Suppressor macrophage treated with lipopolysaccharide for 4 hours (primary cell): ENCODE results near the gene TMCC1.
"Not testable (repeated sequence)": the region's sequence is repeated elsewhere in the genome, so short reads cannot be mapped to it uniquely, and the experiment has no call there.

Experiments used
- DNase-seq: peaks from one replicate; pipeline ENCODE4 v3.0.0-alpha.2; 2020

The TMCC1 gene

DNA sequence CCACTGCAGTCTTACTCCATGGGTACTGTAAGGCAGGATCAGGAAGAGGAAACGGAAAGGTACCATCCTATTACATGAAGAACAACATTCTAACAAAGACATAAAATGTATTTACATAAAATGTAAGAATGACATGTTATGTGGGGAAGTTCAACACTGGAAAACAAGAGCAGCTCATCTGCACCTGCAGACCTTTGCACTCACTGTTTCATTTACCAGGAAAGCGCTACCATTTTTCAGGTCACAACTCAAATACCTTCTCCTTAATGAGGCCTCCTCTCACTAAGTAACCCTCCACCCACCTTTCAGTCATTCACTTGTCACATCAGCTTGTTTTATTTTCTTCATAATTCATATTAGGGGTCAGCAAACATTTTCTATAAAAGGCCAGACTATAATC is 2.6 kb downstream of the TMCC1 start:
- no peak for DNase-seq

DNA sequence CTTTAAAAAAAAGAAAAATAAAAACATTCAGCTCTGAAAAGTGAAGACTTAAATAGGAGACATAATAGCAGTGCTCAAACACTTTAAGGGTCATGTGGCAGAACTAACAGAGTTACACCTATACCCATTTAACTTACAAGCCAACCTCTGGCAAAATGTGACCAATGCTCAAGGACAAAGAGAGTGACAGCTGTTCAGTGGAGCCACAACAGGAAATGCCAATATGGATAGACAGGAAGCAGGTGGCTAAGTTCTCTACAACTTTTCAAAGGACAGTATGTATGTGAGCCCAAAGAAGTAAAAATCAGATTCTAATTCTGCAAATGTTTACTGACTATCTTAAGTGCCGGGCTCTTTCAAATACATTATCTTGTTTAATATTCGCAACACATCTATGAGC is 3.4 kb downstream of the TMCC1 start:
- DNase-seq, result no peak

DNA sequence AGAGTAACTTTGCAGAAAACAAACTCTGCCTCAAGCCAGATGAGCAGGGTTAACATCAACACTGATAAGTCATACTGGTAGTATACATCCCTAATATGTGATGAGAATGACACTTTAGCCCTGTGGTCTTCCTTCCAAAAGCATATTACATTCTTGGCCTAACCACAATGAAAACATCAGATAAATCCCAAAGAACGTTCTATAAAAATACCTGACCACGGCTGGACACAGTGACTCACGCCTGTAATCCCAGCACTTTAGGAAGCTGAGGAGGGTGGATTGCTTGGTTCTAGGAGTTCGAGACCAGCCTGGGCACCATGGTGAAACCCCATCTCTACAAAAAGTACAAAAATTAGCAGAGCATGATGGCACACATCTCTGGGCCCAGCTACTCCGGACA is 4.7 kb downstream of the TMCC1 start:
- DNase-seq, result no peak

DNA sequence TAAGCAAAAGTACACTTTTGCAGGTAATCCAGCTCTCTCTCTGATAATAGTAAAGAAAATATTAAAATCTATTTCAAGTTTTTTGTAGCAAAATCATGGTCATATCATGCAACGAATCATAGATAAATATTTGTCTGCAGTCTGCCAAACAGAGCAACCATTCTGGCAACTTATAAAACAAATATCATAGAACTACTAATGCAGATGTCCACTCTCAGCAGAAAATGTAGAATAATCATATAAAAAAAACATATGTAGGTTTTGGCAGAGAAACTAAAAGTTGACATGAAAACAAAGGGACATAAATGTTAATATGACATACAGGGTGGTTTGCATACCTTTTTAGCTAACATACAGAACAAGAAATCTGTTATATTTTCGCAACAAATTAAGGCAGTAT is 12.2 kb downstream of the TMCC1 start:
- no peak for DNase-seq

DNA sequence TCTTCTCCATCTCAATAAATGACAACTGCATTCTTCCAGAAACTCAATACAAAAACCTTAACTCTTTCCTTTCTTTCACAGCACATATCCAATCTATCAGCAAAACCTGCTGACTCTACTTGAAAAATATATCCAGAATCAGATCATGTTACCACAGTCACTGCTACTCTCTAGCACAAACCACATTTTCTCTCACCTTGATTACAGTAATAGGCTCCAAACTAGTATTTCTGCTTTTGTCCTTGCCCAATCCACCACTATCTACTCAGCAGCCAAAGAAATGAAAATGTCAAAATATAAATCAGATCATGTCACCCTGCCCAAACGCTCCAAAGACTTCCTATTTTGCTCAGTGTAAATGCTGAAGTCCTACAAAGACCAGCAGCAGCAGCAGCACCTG is 15.2 kb downstream of the TMCC1 start:
- no peak for DNase-seq

GRCh38 chr3:129874479-129874878 is 19.0 kb downstream of the TMCC1 start:
- DNase-seq, result not testable (repeated sequence)

DNA sequence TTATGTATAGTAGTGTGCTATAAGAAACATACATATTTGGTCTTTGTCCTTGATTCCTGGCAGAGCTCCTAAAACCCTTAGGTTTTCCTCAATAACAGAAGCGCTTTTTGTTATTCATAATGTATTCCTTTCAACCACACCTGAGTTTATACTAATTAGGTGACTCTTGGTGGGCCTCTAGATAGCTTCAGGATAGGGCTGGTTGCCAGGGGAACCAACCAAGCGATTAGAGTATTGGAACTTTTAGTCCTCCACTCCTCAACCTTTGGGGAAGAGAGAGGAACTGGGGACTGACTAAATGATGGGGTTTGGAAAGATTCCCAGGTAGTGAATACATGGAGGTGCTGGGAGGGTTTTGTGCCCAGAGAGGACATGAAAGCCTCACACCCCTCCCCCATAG is 24.6 kb downstream of the TMCC1 start:
- DNase-seq, result no peak

- DNase-seq, result no peak
These were observed 25.9 kb downstream of the TMCC1 start for GRCh38 chr3:129867506-129868124.

DNA sequence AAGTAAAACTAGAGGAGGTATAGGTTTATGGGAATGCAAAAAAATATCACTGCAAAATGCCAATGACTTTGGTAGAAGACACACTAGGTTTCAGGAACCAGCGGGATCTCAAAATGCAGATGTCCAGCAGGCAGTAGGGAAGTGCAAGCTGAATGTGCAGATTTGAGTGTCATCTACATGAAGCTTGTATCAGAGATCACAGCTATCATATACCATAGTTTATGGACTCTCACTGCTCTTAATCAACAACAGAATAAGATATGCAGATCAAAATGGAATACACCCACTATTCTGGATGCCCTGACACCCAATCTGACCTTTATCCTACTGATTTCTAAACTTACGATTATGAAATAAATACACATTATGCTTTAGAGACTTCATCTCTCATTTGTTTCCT is 27.7 kb downstream of the TMCC1 start:
- no peak for DNase-seq

DNA sequence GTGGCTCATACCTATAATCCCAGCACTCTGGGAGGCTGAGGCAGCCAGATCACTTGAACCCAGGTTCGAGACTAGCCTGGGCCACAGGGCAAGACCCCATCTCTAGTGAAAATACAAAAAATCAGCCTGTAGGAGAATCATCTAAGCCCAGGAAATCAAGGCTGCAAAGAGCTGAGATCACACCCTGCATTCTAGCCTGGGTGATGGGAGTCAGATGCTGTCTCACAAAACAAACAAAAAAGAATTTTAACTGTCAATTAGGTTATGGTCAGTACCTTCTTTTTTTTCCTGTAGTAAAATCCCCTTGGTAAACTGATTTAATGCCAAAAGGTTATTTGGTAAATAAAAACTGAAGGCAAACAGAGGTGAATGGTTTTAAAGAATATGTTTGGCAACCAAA is 29.0 kb downstream of the TMCC1 start:
- DNase-seq, result no peak

DNA sequence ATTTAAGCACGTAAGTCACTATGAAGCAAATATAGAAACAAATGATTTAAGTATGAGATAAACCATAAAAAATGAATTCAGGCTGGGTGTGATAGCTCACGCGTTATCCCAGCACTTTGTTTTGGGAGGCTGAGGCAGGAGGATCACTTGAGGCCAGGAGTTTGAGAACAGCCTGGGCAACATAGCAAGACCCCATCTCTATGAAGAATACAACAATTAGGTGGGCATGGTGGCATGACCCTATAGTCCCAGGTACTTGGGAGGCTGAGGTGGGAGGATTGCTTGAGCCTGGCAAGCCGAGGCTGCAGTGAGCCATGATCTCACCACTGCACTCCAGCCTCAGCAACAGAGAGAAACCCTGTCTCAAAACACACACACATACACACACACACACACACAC is 34.2 kb downstream of the TMCC1 start:
- DNase-seq, result no peak

DNA sequence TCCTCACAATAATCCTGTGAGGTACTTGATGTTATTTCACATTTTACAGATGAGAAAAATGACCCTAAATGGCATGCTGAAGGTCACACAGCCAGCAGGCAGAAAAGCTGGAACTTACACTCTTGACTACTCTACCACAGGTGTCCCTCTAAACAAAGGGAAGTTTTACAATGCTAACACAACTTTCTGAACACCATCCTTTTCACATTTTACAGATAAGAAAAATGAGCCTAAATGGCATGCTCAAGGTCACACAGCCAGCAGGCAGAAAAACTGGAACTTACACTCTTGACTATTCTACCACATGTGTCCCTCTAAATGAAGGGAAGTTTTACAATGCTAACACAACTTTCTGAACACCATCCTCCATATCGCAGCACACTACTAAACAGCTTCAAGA is 35.6 kb downstream of the TMCC1 start:
- no peak for DNase-seq

GRCh38 chr3:129856790-129857189 is 36.7 kb downstream of the TMCC1 start:
- not testable (repeated sequence) for DNase-seq

DNA sequence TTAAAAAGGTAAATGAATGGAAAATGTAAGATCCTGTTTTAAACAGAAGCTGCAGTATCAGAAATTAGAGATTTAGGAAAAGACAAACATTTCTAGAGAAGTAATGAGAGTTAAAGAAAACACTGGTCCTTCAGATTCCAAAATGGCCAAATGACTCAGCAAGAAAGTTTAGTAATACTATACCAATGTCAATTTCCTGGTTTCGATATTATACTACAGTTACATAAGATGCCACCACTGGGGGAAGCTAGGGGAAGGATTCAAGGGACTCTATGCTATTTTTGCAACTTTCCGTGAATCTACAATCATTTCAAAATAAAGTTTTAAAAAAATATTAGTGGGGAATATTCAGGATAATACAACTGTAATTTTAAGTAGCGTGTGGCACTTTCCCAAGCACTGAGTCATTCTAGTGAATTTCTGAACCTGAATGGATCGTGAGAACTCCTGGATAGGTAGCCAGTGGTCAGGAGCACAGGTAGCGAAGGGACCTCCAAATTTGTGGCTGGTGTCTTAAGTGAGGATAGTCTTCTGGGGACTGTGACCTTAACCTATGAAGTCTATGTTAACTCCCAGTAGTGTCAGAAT is 37.6 kb downstream of the TMCC1 start:
- peak; percentile 91 for DNase-seq

DNA sequence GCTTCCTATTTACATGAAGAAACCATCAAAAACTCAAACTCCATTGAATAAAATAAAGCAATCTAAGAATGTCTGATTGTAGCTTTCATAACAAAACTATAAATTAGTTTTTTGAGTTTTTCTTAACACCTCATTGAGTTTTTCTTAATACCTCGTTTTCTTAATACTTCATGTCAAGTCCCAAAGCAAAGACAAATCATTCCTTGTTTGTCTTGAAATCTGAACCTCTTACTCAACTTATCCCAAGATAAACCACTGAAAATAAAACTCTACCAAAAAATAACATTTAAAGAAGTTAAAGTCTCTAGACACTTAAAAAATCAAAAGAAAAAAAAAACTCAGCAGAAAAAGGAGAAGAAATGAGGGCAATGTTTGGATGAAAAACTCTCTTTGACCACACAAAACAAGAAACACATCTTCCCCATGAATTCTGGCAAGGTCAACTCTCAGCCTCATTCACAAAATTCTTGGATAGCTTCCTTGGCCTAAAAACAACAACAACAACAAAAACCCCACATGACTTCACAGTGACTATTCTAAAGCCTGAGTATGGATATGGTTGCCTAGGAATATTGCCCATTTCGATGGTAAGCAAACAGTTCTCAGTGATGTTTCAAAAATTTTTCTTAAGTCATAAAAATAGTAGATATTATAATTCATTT is 38.2 kb downstream of the TMCC1 start:
- DNase-seq, result peak; percentile 16

- DNase-seq, result no peak
These were observed 39.1 kb downstream of the TMCC1 start for GRCh38 chr3:129854460-129854859.

GRCh38 chr3:129845956-129846355 is 47.6 kb downstream of the TMCC1 start:
- DNase-seq, result no peak

GRCh38 chr3:129840707-129841360 is 52.7 kb downstream of the TMCC1 start:
- no peak for DNase-seq

- DNase-seq, result no peak
These were observed 55.4 kb downstream of the TMCC1 start for GRCh38 chr3:129838086-129838485.

DNA sequence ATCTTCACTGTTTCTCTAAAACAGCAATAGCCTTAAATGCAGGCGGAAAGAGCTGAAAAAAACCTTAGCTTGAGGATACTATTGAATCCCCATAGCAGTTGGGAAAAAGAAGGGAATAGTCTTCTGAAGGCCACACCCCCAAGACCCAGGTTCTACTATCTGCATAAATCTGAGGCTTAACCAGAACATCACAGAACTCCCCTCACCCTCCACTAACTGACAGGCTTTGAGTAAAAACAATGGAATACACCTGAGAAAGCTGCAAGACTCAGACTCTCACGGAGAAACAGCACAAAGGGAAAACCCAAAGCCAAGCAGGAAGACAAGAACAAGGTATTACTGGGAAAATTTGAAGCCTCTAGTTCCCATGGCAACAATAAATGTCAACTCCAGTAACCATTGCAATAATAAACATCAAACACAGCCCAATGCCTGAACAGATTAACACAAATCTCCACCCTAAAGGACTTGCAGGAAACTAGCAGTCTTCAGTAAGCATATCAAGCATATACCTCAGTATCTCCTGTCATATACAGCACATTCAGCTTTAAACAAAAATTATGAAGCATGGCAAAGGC is 56.4 kb downstream of the TMCC1 start:
- no peak for DNase-seq

- peak; percentile 15 for DNase-seq
These were observed 57.0 kb downstream of the TMCC1 start for GRCh38 chr3:129836381-129837064.

DNA sequence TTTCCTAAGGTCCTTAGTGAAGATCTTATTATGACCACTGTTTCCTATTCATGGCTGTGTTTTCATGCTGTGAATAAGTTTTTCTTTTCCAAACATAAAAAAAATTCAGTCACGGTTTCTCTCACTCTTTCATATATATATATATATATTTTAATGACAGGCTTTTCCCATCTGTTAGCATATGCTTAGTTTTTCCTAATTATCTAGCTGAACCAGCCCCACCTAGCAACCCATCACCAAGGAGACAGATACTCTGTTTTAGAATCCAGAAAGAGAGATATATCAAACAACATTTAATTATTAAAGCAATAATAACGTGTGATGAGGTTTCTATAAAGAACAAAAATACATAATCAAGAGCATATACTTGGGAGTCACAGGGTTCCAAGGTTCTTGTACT is 58.3 kb downstream of the TMCC1 start:
- DNase-seq, result no peak

DNA sequence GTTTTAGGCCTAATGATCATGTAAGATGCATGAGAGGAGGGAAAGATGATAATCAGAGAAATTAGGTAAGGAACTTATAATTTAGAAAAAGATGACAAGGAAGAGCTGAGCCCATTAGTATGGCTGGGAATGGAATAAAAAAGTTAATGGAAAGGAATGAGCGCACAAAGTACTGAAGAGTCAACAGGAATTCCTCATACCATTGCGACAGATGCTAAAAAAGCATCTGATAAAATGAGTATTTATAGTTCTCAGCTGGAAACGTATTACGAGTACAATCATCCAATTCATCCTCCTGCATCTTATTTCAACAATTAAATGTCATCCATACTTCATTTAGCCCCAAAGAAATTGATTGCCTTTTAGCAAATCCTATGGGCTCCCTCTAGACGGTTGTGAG is 58.9 kb downstream of the TMCC1 start:
- no peak for DNase-seq
